GM23248 (cell line): ENCODE results near the gene OR6C76.

Experiments used
- EZH2 ChIP-seq: fragments of 200-600 bp; sonication (generic); IDR thresholded peaks from 2 replicates; pipeline ENCODE4 v1.6.1; 2018; ENCODE audit warnings: antibody characterized with exemption, mild to moderate bottlenecking; ENCODE audit not compliant: insufficient read depth, poor library complexity, severe bottlenecking
- EZH2phosphoT487 ChIP-seq: fragments of 200-600 bp; sonication (generic); IDR thresholded peaks from 2 replicates; pipeline ENCODE4 v1.6.1; 2018; ENCODE audit warnings: antibody characterized with exemption, moderate library complexity, mild to moderate bottlenecking, low read depth; ENCODE audit not compliant: insufficient read depth

DNA sequence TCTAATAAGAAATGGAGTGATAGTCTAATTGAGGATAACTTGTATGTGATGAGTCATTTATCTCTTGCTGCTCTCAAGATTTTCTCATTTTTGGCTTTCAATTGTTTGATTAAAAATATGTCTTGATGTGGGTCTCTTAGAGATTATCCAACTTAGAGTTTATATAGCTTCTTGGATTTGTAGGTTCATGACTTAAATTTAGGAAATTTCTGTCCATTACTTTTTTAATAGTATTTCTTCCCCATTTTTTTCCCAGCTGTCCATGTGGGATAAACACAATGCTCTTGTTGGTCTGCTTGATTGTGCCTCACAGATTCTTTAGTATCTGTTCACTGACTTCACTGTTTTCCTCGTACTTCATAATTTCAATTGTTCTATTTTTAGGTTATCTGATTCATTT is 18.2 kb upstream of the OR6C76 start:
- TF ChIP-seq EZH2 (no peak), EZH2phosphoT487 (no peak)
